A549 (cell line): ENCODE data around the gene CAMKMT. TPM values are rescaled to one million over a fixed set of nuclear protein-coding genes. Genes with fewer than 3 reads are reported as not detected.

Source experiments
- ATAC-seq, 2 experiments: fragments of 200-7000 bp in 1 of 2; fragments of >200 bp in 1 of 2; cut with Nextera tagmentation in 1 of 2; cut with Tn5 transposase in 1 of 2; 3 replicates each; pipeline versions ENCODE4 v1.8.0 to v1.9.1; 2018 to 2020; ENCODE audit warnings: mild to moderate bottlenecking in 1 of 2, moderate library complexity in 1 of 2
- CTCF ChIA-PET: fragments of 300-600 bp; sonication (Branson Sonifier 250); formaldehyde crosslinking; extraction: SDS; loops from one replicate; lab custom pipeline; 2021; ENCODE audit warnings: antibody characterized with exemption, inconsistent platforms; lab: Yijun Ruan, JAX
- POLR2A ChIA-PET: fragments of 350-600 bp; formaldehyde crosslinking; extraction: SDS; loops from one replicate; lab custom pipeline; 2021; ENCODE audit warnings: antibody characterized with exemption, inconsistent platforms; lab: Yijun Ruan, JAX
- DNase-seq, 2 experiments: peaks; one replicate each; pipeline versions ENCODE4 v3.0.0 to v3.0.0-alpha.2; 2011 to 2016; ENCODE audit warnings: low read depth in 1 of 2, low spot score in 1 of 2
- FAIRE-seq: peaks from 2 replicates; lab custom pipeline; 2011; peaks lifted over from hg19 to GRCh38; lab: Jason Lieb, UNC
- H3K27ac ChIP-seq, 2 experiments: fragments of >200 bp; sonication (Bioruptor Twin); formaldehyde crosslinking; 3 replicates each; pipeline ENCODE4 v1.5.1; 2016 to 2017
- H3K4me1 ChIP-seq: fragments of >200 bp; sonication (Bioruptor Twin); formaldehyde crosslinking; 3 replicates; pipeline ENCODE4 v1.6.1; 2016
- H3K4me2 ChIP-seq: fragments of >200 bp; sonication (Bioruptor Twin); formaldehyde crosslinking; 3 replicates; pipeline ENCODE4 v1.6.1; 2016
- H3K4me3 ChIP-seq: fragments of >200 bp; sonication (Bioruptor Twin); formaldehyde crosslinking; 3 replicates; pipeline ENCODE4 v1.5.1; 2016
- H3K9me3 ChIP-seq: fragments of >200 bp; sonication (Bioruptor Twin); formaldehyde crosslinking; 3 replicates; pipeline ENCODE4 v1.6.1; 2016
- ELK1 ChIP-seq: fragments of 150-350 bp; IDR thresholded peaks from 2 replicates; pipeline ENCODE4 v1.6.1; 2014; ENCODE audit warnings: low read depth, mild to moderate bottlenecking, low read length
- FOSL2 ChIP-seq, 2 experiments: fragments of 450-650 bp in 1 of 2; fragments of >200 bp in 1 of 2; sonication (Bioruptor Twin) in 1 of 2; formaldehyde crosslinking; IDR thresholded peaks; 2 replicates each; pipeline versions ENCODE4 v1.5.0 to v1.6.1; 2016 to 2020; ENCODE audit warnings: mild to moderate bottlenecking in 1 of 2, moderate library complexity in 1 of 2
- FOXS1 ChIP-seq: fragments of 250-450 bp; sonication (Bioruptor Pico); IDR thresholded peaks from 2 replicates; pipeline ENCODE4 v1.5.0; 2020; ENCODE audit warnings: mild to moderate bottlenecking, moderate library complexity
- GATA3 ChIP-seq: IDR thresholded peaks from 2 replicates; pipeline ENCODE4 v1.6.1; 2012; ENCODE audit warnings: borderline replicate concordance
- HOXB13 ChIP-seq: fragments of 250-450 bp; sonication (Bioruptor Pico); IDR thresholded peaks from 2 replicates; pipeline ENCODE4 v1.5.0; 2020; ENCODE audit warnings: low read depth, mild to moderate bottlenecking, moderate library complexity
- JUN ChIP-seq, 2 experiments: fragments of >200 bp; sonication (Bioruptor Twin); formaldehyde crosslinking; IDR thresholded peaks; 2 replicates in 1 of 2; 3 replicates in 1 of 2; pipeline ENCODE4 v1.6.1; 2016 to 2017
- MAFK ChIP-seq: fragments of 450-650 bp; IDR thresholded peaks from 2 replicates; pipeline ENCODE4 v1.6.1; 2014; ENCODE audit not compliant: partially characterized antibody
- MAZ ChIP-seq: fragments of 150-350 bp; IDR thresholded peaks from 2 replicates; pipeline ENCODE4 v1.6.1; 2014; ENCODE audit warnings: antibody characterized with exemption, low read depth, low read length, borderline replicate concordance
- NPAS2 ChIP-seq: fragments of 250-450 bp; sonication (Bioruptor Pico); IDR thresholded peaks from 2 replicates; pipeline ENCODE4 v1.8.0; 2022; ENCODE audit warnings: mild to moderate bottlenecking, moderate library complexity, borderline replicate concordance
- RARB ChIP-seq: fragments of 250-450 bp; sonication (Bioruptor Pico); IDR thresholded peaks from 2 replicates; pipeline ENCODE4 v1.8.0; 2021; ENCODE audit warnings: mild to moderate bottlenecking, moderate library complexity
- RCOR1 ChIP-seq: fragments of 150-350 bp; IDR thresholded peaks from 2 replicates; pipeline ENCODE4 v1.6.1; 2014; ENCODE audit warnings: antibody characterized with exemption, low read length, low read depth
- SREBF2 ChIP-seq: fragments of 450-650 bp; IDR thresholded peaks from 2 replicates; pipeline ENCODE4 v1.6.1; 2014; ENCODE audit warnings: mild to moderate bottlenecking, moderate library complexity
- TFCP2L1 ChIP-seq: fragments of 250-450 bp; sonication (Bioruptor Pico); IDR thresholded peaks from 2 replicates; pipeline ENCODE4 v1.5.0; 2021; ENCODE audit warnings: mild to moderate bottlenecking
- ZC3H11A ChIP-seq: fragments of 450-650 bp; IDR thresholded peaks from 2 replicates; pipeline ENCODE4 v1.6.1; 2014; ENCODE audit warnings: antibody characterized with exemption, mild to moderate bottlenecking
- WGBS: methylation state at CpG from one replicate; pipeline ENCODE4 v1.1.6; 2017; ENCODE audit errors: missing lambda C conversion rate; 5-methylcytosine and 5-hydroxymethylcytosine counted together
- polyA plus RNA-seq, 4 experiments: library from polyadenylated mRNA; depleted of rRNA in 3 of 4; stranded (reverse); fragments of >200 nt; fragmentation: RNase III in 1 of 4; extraction: RNeasy Plus Mini Kit Qiagen cat#74134 plus additional on column Dnase treatment in 1 of 4; gene quantifications; 2 replicates in 3 of 4; 3 replicates in 1 of 4; pipeline ENCODE4 v1.2.3, GENCODE V29; 2011 to 2017
- TF ChIP-seq, protein P1 (sequence below): fragments of 200-600 bp; sonication (generic); IDR thresholded peaks from 2 replicates; pipeline ENCODE4 v1.6.1; 2016; ENCODE audit warnings: antibody characterized with exemption, mild to moderate bottlenecking, moderate library complexity
- TF ChIP-seq, protein P2 (sequence below): fragments of 250-450 bp; sonication (Bioruptor Pico); IDR thresholded peaks from 2 replicates; pipeline ENCODE4 v1.5.0; 2020; ENCODE audit warnings: low read depth, mild to moderate bottlenecking, moderate library complexity

CAMKMT gene
- polyA plus RNA-seq, 2 of the 4 experiments (the other 2 are of a cell fraction), result 6.5 to 15.7 TPM

DNA sequence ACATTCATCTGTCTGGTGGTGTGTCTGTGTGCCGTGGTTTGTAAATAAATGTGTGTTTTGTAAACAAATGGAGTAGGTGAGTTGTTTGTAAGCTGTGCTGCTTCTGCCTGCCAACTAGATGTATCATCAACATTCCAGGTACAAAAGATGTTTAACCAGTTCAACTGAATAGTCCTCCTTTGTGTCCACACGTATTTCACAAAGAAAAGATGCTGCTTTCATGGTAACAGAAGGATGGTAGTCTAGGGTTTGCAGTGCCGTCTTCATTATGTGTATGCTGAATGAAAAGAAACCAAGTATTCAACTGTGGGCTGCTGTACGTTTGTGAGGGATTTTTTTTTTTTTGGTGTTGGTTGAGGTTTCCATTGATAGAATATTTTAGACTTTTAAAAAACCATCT lies 72.1 kb downstream of the CAMKMT start:
- Histone ChIP-seq H3K4me2 (peak overlapping the region; percentile 50), H3K4me1 (peaks cover 15% of the 10 kb centered on the region), H3K9me3 (no peaks in the 10 kb centered on the region), H3K4me3 (no peak overlapping the region), H3K27ac (no peak overlapping the region)
- POLR2A ChIA-PET, result no interaction called here
- 24% methylated on average over 4 of the region's 4 CpGs for WGBS
- FAIRE-seq, result peak; percentile 61
- TF ChIP-seq ZC3H11A (no peak), HOXB13 (CRISPR knock-in tag) (no peak), FOSL2 (IDR thresholded peaks at IDR 0.05) (no peak), FOSL2 (CRISPR knock-in tag; IDR thresholded peaks at IDR 0.05) (peak; percentile 38; the same call in 1 of the 2 replicates)
- TF ChIP-seq, all 56 proteins: peak for 1
- CTCF ChIA-PET, result interaction anchor here (3.3 kb wide), 1 partner anchor 45 kb away, joined by 11 read pairs; no protein-coding TSS in a partner anchor
- DNase-seq (peak in 1 of 2 experiments; percentile 62), ATAC-seq (peak; percentile 19 to 81; a peak in 3 of 6 replicates)

DNA sequence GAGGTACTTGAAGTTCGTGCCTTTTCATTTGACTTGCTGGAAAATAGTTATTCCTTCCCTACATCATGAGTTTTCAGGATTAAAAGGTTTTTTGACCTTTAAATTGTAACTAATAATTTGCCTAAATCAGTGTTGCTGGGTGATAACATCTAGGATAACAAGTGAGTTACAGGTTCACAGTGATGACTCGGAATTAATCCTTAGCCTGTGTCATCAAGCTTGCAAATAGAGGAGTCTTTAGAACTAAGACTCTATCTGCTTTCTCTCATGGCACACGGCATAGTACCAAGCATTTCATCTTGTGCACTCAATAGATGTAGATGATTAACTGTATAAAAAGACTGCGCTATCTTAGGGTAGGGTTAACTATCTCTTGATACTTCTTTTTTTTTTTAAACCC lies 79.5 kb downstream of the CAMKMT start:
- Histone ChIP-seq H3K4me1 (0 out of 3 replicates have a peak, but pooled peaks cover 4% of the 10 kb centered on the region), H3K4me2 (peak overlapping the region; percentile 5; the same call in 2 of the 3 replicates), H3K9me3 (no peaks in the 10 kb centered on the region), H3K4me3 (no peak overlapping the region), H3K27ac (no peak overlapping the region)
- peak; percentile 56 to 63; a peak in 4 of 6 replicates for ATAC-seq
- ChIA-PET CTCF (interaction anchor here (1.2 to 2.2 kb wide), 3 partner anchors 9 to 38 kb away, joined by 3 to 11 read pairs (median 3); no protein-coding TSS in a partner anchor), POLR2A (no interaction called here)
- TF ChIP-seq HOXB13 (CRISPR knock-in tag) (no peak), GATA3 (peak; percentile 64; the same call in 1 of the 2 replicates)
- WGBS, result 49% methylated on average over 4 of the region's 4 CpGs
- FAIRE-seq, result peak; percentile 23
- peak in 1 of 2 experiments; percentile 24 for DNase-seq

- Histone ChIP-seq H3K27ac (no peak overlapping the region), H3K4me1 (0 out of 3 replicates have a peak, but pooled peaks cover 4% of the 10 kb centered on the region), H3K9me3 (no peaks in the 10 kb centered on the region), H3K4me3 (no peak overlapping the region), H3K4me2 (no peak overlapping the region)
- ChIA-PET CTCF (interaction anchor here (0.5 to 2.2 kb wide), 4 partner anchors 8 to 453 kb away, joined by 3 to 11 read pairs (median 3); no protein-coding TSS in a partner anchor), POLR2A (no interaction called here)
- no peak for FAIRE-seq
- no peak for ATAC-seq
- TF ChIP-seq RCOR1, result no peak
- no peak for TF ChIP-seq HOXB13 (CRISPR knock-in tag)
- no peak for TF ChIP-seq JUN (IDR thresholded peaks at IDR 0.05)
- TF ChIP-seq, protein P1, sequence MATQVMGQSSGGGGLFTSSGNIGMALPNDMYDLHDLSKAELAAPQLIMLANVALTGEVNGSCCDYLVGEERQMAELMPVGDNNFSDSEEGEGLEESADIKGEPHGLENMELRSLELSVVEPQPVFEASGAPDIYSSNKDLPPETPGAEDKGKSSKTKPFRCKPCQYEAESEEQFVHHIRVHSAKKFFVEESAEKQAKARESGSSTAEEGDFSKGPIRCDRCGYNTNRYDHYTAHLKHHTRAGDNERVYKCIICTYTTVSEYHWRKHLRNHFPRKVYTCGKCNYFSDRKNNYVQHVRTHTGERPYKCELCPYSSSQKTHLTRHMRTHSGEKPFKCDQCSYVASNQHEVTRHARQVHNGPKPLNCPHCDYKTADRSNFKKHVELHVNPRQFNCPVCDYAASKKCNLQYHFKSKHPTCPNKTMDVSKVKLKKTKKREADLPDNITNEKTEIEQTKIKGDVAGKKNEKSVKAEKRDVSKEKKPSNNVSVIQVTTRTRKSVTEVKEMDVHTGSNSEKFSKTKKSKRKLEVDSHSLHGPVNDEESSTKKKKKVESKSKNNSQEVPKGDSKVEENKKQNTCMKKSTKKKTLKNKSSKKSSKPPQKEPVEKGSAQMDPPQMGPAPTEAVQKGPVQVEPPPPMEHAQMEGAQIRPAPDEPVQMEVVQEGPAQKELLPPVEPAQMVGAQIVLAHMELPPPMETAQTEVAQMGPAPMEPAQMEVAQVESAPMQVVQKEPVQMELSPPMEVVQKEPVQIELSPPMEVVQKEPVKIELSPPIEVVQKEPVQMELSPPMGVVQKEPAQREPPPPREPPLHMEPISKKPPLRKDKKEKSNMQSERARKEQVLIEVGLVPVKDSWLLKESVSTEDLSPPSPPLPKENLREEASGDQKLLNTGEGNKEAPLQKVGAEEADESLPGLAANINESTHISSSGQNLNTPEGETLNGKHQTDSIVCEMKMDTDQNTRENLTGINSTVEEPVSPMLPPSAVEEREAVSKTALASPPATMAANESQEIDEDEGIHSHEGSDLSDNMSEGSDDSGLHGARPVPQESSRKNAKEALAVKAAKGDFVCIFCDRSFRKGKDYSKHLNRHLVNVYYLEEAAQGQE, result no peak
- TF ChIP-seq, protein P2, sequence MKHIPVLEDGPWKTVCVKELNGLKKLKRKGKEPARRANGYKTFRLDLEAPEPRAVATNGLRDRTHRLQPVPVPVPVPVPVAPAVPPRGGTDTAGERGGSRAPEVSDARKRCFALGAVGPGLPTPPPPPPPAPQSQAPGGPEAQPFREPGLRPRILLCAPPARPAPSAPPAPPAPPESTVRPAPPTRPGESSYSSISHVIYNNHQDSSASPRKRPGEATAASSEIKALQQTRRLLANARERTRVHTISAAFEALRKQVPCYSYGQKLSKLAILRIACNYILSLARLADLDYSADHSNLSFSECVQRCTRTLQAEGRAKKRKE (CRISPR knock-in tag), result no peak
- TF ChIP-seq SREBF2, result no peak
- no peak for TF ChIP-seq RARB (CRISPR knock-in tag)
- WGBS, result 98% methylated on average over 1 of the region's 1 CpG
- no peak for DNase-seq
These were observed 80.3 kb downstream of the CAMKMT start for GRCh38 chr2:44442019-44442418.

DNA sequence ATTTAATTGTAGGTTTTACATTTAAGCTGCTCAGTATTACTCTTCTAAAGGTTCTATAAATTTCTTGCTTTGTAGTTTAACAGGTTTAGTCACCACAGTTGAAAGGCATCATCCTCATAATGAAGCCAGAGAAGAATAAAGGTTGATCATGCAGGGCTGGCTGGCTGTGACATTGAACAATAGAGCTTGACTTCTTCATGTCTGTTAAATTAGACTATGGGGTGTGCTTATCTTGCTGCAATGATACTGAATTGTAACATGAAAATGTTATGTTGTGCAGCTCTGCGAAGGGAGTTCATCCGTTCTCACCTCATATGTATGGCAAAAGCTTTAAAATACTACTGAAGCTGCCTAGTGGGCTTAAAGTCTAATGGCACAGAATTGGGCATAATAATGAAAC lies 81.8 kb downstream of the CAMKMT start:
- Histone ChIP-seq H3K4me1 (0 out of 3 replicates have a peak, but pooled peaks cover 4% of the 10 kb centered on the region), H3K27ac (no peak overlapping the region), H3K9me3 (no peaks in the 10 kb centered on the region), H3K4me3 (no peak overlapping the region), H3K4me2 (no peak overlapping the region)
- ChIA-PET CTCF (interaction anchor here (0.8 to 2.2 kb wide), 2 partner anchors 36 to 400 kb away, joined by 3 to 13 read pairs; no protein-coding TSS in a partner anchor), POLR2A (no interaction called here)
- WGBS, result 98% methylated on average over 2 of the region's 2 CpGs
- no peak for ATAC-seq
- no peak for DNase-seq
- FAIRE-seq, result no peak
- TF ChIP-seq NPAS2 (CRISPR knock-in tag) (no peak), TFCP2L1 (CRISPR knock-in tag) (no peak), RARB (CRISPR knock-in tag) (no peak), ELK1 (no peak), MAFK (no peak), MAZ (no peak), FOXS1 (CRISPR knock-in tag) (no peak)
- TF ChIP-seq, protein P2 (CRISPR knock-in tag), result no peak
- TF ChIP-seq, protein P1, result no peak
